GM12875 (cell line): Measurements from ENCODE around the gene TCIRG1.

Experiments used
- H3K4me3 ChIP-seq: one replicate; pipeline ENCODE4 v1.5.1; 2011; ENCODE audit warnings: low read depth, low read length, control low read depth
- CTCF ChIP-seq: IDR thresholded peaks from 2 replicates; pipeline ENCODE4 v1.5.1; 2011; ENCODE audit warnings: low read depth, mild to moderate bottlenecking, control low read depth, inconsistent platforms, low read length, moderate library complexity, borderline replicate concordance; ENCODE audit not compliant: insufficient read depth

Gene TCIRG1

GRCh38 chr11:68096962-68097361 lies 58.1 kb downstream of the TCIRG1 start:
- TF ChIP-seq CTCF = no peak
- H3K4me3 ChIP-seq = no peak overlapping the region

GRCh38 chr11:68099057-68099456 lies 60.2 kb downstream of the TCIRG1 start:
- no peak overlapping the region for H3K4me3 ChIP-seq
- TF ChIP-seq CTCF = no peak

- H3K4me3 ChIP-seq = no peak overlapping the region
- TF ChIP-seq CTCF = no peak
Observed at GRCh38 chr11:68099474-68100405, 60.9 kb downstream of the TCIRG1 start.
